HEK293T (cell line): ENCODE results near the gene EXD3.

Source experiments
- CTCF ChIA-PET: fragments of 350-600 bp; formaldehyde crosslinking; extraction: SDS; loops from one replicate; lab custom pipeline; 2021; ENCODE audit warnings: antibody characterized with exemption, inconsistent platforms; lab: Yijun Ruan, JAX
- POLR2A ChIA-PET: fragments of 350-600 bp; formaldehyde crosslinking; extraction: SDS; loops from one replicate; lab custom pipeline; 2020; ENCODE audit warnings: antibody characterized with exemption, inconsistent platforms; lab: Yijun Ruan, JAX
- DNase-seq: peaks from one replicate; pipeline ENCODE4 v3.0.0; 2012; ENCODE audit warnings: mixed read lengths; ENCODE audit errors: extremely low spot score
- ARNT ChIP-seq: fragments of 450-650 bp; IDR thresholded peaks from 2 replicates; pipeline ENCODE4 v1.6.1; 2017; ENCODE audit warnings: mild to moderate bottlenecking
- BHLHE40 ChIP-seq: fragments of 450-650 bp; IDR thresholded peaks from 2 replicates; pipeline ENCODE4 v1.6.1; 2016; ENCODE audit warnings: mild to moderate bottlenecking, moderate library complexity, borderline replicate concordance
- CTBP1 ChIP-seq: fragments of 450-650 bp; IDR thresholded peaks from 2 replicates; pipeline ENCODE4 v1.6.1; 2016; ENCODE audit warnings: borderline replicate concordance
- ELF4 ChIP-seq: fragments of 450-650 bp; IDR thresholded peaks from 2 replicates; pipeline ENCODE4 v1.6.1; 2017; ENCODE audit warnings: antibody characterized with exemption
- FOXA1 ChIP-seq: fragments of 450-650 bp; IDR thresholded peaks from 2 replicates; pipeline ENCODE4 v1.6.1; 2016; ENCODE audit warnings: mild to moderate bottlenecking
- FOXK2 ChIP-seq: fragments of 450-650 bp; IDR thresholded peaks from 2 replicates; pipeline ENCODE4 v1.6.1; 2016; ENCODE audit warnings: mild to moderate bottlenecking
- FOXM1 ChIP-seq: fragments of 450-650 bp; IDR thresholded peaks from 2 replicates; pipeline ENCODE4 v1.6.1; 2017; ENCODE audit warnings: mild to moderate bottlenecking, borderline replicate concordance
- HDGF ChIP-seq: fragments of 450-650 bp; IDR thresholded peaks from 2 replicates; pipeline ENCODE4 v1.6.1; 2017; ENCODE audit warnings: antibody characterized with exemption, borderline replicate concordance
- L3MBTL2 ChIP-seq: fragments of 450-650 bp; conservative IDR thresholded peaks from 2 replicates; pipeline ENCODE4 v1.6.1; 2016; ENCODE audit warnings: mild to moderate bottlenecking
- LEF1 ChIP-seq: fragments of 450-650 bp; IDR thresholded peaks from 2 replicates; pipeline ENCODE4 v1.6.1; 2017; ENCODE audit warnings: mild to moderate bottlenecking, borderline replicate concordance
- NFRKB ChIP-seq: fragments of 450-650 bp; IDR thresholded peaks from 2 replicates; pipeline ENCODE4 v1.6.1; 2016; ENCODE audit warnings: mild to moderate bottlenecking, moderate library complexity
- PKNOX1 ChIP-seq: fragments of 450-650 bp; IDR thresholded peaks from 2 replicates; pipeline ENCODE4 v1.6.1; 2016
- SP1 ChIP-seq: fragments of 450-650 bp; IDR thresholded peaks from 2 replicates; pipeline ENCODE4 v1.6.1; 2017
- SUZ12 ChIP-seq: fragments of 450-650 bp; IDR thresholded peaks from 2 replicates; pipeline ENCODE4 v1.6.1; 2016; ENCODE audit warnings: mild to moderate bottlenecking
- TARDBP ChIP-seq: fragments of 450-650 bp; IDR thresholded peaks from 2 replicates; pipeline ENCODE4 v1.6.1; 2016
- ZNF384 ChIP-seq: fragments of 450-650 bp; IDR thresholded peaks from 2 replicates; pipeline ENCODE4 v1.6.1; 2016

The EXD3 gene

GRCh38 chr9:137439158-137439714, 16.3 kb upstream of the EXD3 start:
- no peak for TF ChIP-seq CTBP1
- no peak for TF ChIP-seq SP1
- TF ChIP-seq TARDBP, result no peak
- no peak for TF ChIP-seq LEF1
- TF ChIP-seq L3MBTL2, result no peak
- TF ChIP-seq HDGF, result no peak
- no peak for TF ChIP-seq ZNF384
- no peak for TF ChIP-seq PKNOX1
- TF ChIP-seq BHLHE40, result no peak
- TF ChIP-seq FOXM1, result no peak
- TF ChIP-seq ARNT, result no peak
- no peak for TF ChIP-seq FOXK2
- TF ChIP-seq ELF4, result no peak
- no peak for TF ChIP-seq NFRKB
- no peak for TF ChIP-seq SUZ12
- TF ChIP-seq FOXA1, result no peak
- CTCF ChIA-PET, result no interaction called here
- POLR2A ChIA-PET, result interaction anchor here (0.9 kb wide), 1 partner anchor 16 kb away, joined by 3 read pairs; the partner anchor contains the start of genes EXD3 and NOXA1
- no peak for DNase-seq

GRCh38 chr9:137438591-137439157, 15.7 kb upstream of the EXD3 start:
- ChIA-PET CTCF (no interaction called here), POLR2A (interaction anchor here (0.9 kb wide), 1 partner anchor 16 kb away, joined by 3 read pairs; the partner anchor contains the start of genes EXD3 and NOXA1)
- no peak for TF ChIP-seq NFRKB
- no peak for TF ChIP-seq ARNT
- TF ChIP-seq HDGF, result no peak
- no peak for TF ChIP-seq FOXK2
- no peak for TF ChIP-seq ELF4
- TF ChIP-seq FOXM1, result no peak
- TF ChIP-seq ZNF384, result no peak
- no peak for TF ChIP-seq FOXA1
- no peak for TF ChIP-seq LEF1
- no peak for TF ChIP-seq BHLHE40
- TF ChIP-seq CTBP1, result no peak
- no peak for TF ChIP-seq SP1
- no peak for TF ChIP-seq TARDBP
- no peak for TF ChIP-seq PKNOX1
- TF ChIP-seq SUZ12, result no peak
- TF ChIP-seq L3MBTL2, result no peak
- DNase-seq, result no peak

- DNase-seq, result no peak
- TF ChIP-seq LEF1 (no peak), BHLHE40 (no peak), HDGF (no peak), L3MBTL2 (no peak), SP1 (no peak), SUZ12 (no peak), ELF4 (no peak), FOXK2 (no peak), FOXM1 (no peak), PKNOX1 (no peak)
- CTCF ChIA-PET, result no interaction called here
- POLR2A ChIA-PET, result interaction anchor here (1.1 kb wide), 1 partner anchor 15 kb away, joined by 4 read pairs; the partner anchor contains the start of genes EXD3 and NOXA1
These were observed 15.0 kb upstream of the EXD3 start for GRCh38 chr9:137437691-137438590.

- CTCF ChIA-PET, result no interaction called here
- no peak for TF ChIP-seq ZNF384
- no peak for DNase-seq
- POLR2A ChIA-PET, result interaction anchor here (1.1 kb wide), 1 partner anchor 14 kb away, joined by 4 read pairs; the partner anchor contains the start of genes EXD3 and NOXA1
These were observed 14.0 kb upstream of the EXD3 start for GRCh38 chr9:137436761-137437600.
